GM12878 (cell line): ENCODE measurements around the gene SLC25A30. TPM values are rescaled to one million over a fixed set of nuclear protein-coding genes. Genes with fewer than 3 reads are reported as not detected.

Experiments used
- ATAC-seq: fragments of 200-7000 bp; cut with Tn5 transposase; 3 replicates; pipeline ENCODE4 v1.9.1; 2020; ENCODE audit warnings: mild to moderate bottlenecking, moderate library complexity
- BruUV-seq: library from RNA; stranded (reverse); fragments of 400-500 nt; replicated peaks from 2 replicates; lab custom pipeline; 2021; lab: Mats Ljungman, UMichigan
- CTCF ChIA-PET: fragments of 300-600 bp; sonication (Branson Sonifier 250); formaldehyde crosslinking; extraction: SDS; loops from one replicate; lab custom pipeline; 2021; ENCODE audit warnings: inconsistent platforms; lab: Yijun Ruan, JAX
- POLR2A ChIA-PET: fragments of 350-600 bp; formaldehyde crosslinking; extraction: SDS; loops from one replicate; lab custom pipeline; 2021; ENCODE audit warnings: inconsistent platforms; lab: Charles Lee
- RAD21 ChIA-PET: fragments of 300-600 bp; sonication (Branson Sonifier 250); formaldehyde crosslinking; loops from one replicate; lab custom pipeline; 2023; ENCODE audit warnings: antibody characterized with exemption; ENCODE audit not compliant: unreplicated experiment; lab: Charles Lee
- SMC1A ChIA-PET: fragments of 300-600 bp; sonication (Branson Sonifier 250); formaldehyde crosslinking; loops from one replicate; lab custom pipeline; 2023; ENCODE audit not compliant: unreplicated experiment, uncharacterized antibody; lab: Charles Lee
- DNase-seq: peaks from one replicate; pipeline ENCODE4 v3.0.0-alpha.2; 2011; ENCODE audit warnings: low read depth, low spot score
- FAIRE-seq: peaks from 3 replicates; lab custom pipeline; 2011; peaks lifted over from hg19 to GRCh38; lab: Jason Lieb, UNC
- H2AFZ ChIP-seq: 2 replicates; pipeline ENCODE4 v1.6.0; 2011; ENCODE audit warnings: low read depth, low read length, control low read depth; ENCODE audit not compliant: control insufficient read depth
- H3K27ac ChIP-seq: 2 replicates; pipeline ENCODE4 v1.5.1; 2011; ENCODE audit warnings: control low read depth; ENCODE audit not compliant: control insufficient read depth, insufficient read depth
- H3K27me3 ChIP-seq, 2 experiments: replicated peaks in 1 of 2; 2 replicates each; pipeline versions ENCODE4 v1.6.0 to v1.6.1; 2011; ENCODE audit warnings: low read length in 1 of 2; ENCODE audit not compliant: control insufficient read depth in 2 of 2, insufficient read depth in 2 of 2
- H3K36me3 ChIP-seq, 2 experiments: 2 replicates each; pipeline ENCODE4 v1.5.1; 2011; ENCODE audit warnings: low read length in 1 of 2; ENCODE audit not compliant: control insufficient read depth in 2 of 2, insufficient read depth in 2 of 2
- H3K4me1 ChIP-seq: 2 replicates; pipeline ENCODE4 v1.6.1; 2011; ENCODE audit warnings: mild to moderate bottlenecking, low read length, moderate library complexity, mixed read lengths; ENCODE audit not compliant: control insufficient read depth, insufficient read depth
- H3K4me2 ChIP-seq: 2 replicates; pipeline ENCODE4 v1.6.0; 2011; ENCODE audit warnings: control low read depth; ENCODE audit not compliant: control insufficient read depth, insufficient read depth
- H3K4me3 ChIP-seq: fragments of 200-600 bp; sonication (generic); 2 replicates; pipeline ENCODE4 v1.5.1; 2016
- H3K79me2 ChIP-seq: 2 replicates; pipeline ENCODE4 v1.6.0; 2011; ENCODE audit warnings: low read length; ENCODE audit not compliant: control insufficient read depth, insufficient read depth
- H3K9ac ChIP-seq: 2 replicates; pipeline ENCODE4 v1.8.0; 2011; ENCODE audit warnings: low read length, control low read depth, mixed read lengths; ENCODE audit not compliant: control insufficient read depth, insufficient read depth
- H3K9me3 ChIP-seq: replicated peaks from 3 replicates; pipeline ENCODE4 v1.5.1; 2011; ENCODE audit warnings: mild to moderate bottlenecking, low read length; ENCODE audit not compliant: control insufficient read depth, insufficient read depth
- H4K20me1 ChIP-seq: 2 replicates; pipeline ENCODE4 v1.6.0; 2011; ENCODE audit not compliant: control insufficient read depth, insufficient read depth
- BCLAF1 ChIP-seq: fragments of 450-650 bp; IDR thresholded peaks from 2 replicates; pipeline ENCODE4 v1.6.1; 2017; ENCODE audit warnings: antibody characterized with exemption, mild to moderate bottlenecking, moderate library complexity
- CBFB ChIP-seq: IDR thresholded peaks from 2 replicates; pipeline ENCODE4 v1.6.1; 2016; ENCODE audit warnings: antibody characterized with exemption, low read depth
- CBX3 ChIP-seq: fragments of 200-600 bp; sonication (generic); IDR thresholded peaks from 2 replicates; pipeline ENCODE4 v1.6.1; 2016; ENCODE audit warnings: low read depth, borderline replicate concordance
- CEBPZ ChIP-seq: fragments of 150-350 bp; IDR thresholded peaks from 2 replicates; pipeline ENCODE4 v1.6.1; 2016; ENCODE audit warnings: low read depth, low read length
- ELK1 ChIP-seq: IDR thresholded peaks from 2 replicates; pipeline ENCODE4 v1.6.1; 2012; ENCODE audit warnings: low read depth, low read length, improper control_type of control experiment
- ESRRA ChIP-seq: IDR thresholded peaks from 2 replicates; pipeline ENCODE4 v1.6.1; 2012; ENCODE audit warnings: mild to moderate bottlenecking, low read length, improper control_type of control experiment
- HDGF ChIP-seq: fragments of 450-650 bp; IDR thresholded peaks from 2 replicates; pipeline ENCODE4 v1.6.1; 2016; ENCODE audit warnings: antibody characterized with exemption
- MEF2B ChIP-seq: fragments of 450-650 bp; IDR thresholded peaks from 2 replicates; pipeline ENCODE4 v1.6.1; 2018; ENCODE audit warnings: mild to moderate bottlenecking, moderate library complexity; ENCODE audit not compliant: partially characterized antibody, poor library complexity, severe bottlenecking
- RAD51 ChIP-seq: fragments of 450-650 bp; IDR thresholded peaks from 2 replicates; pipeline ENCODE4 v1.6.1; 2016; ENCODE audit warnings: moderate library complexity, mild to moderate bottlenecking, inconsistent platforms
- RELB ChIP-seq: fragments of 450-650 bp; IDR thresholded peaks from 2 replicates; pipeline ENCODE4 v1.6.1; 2017; ENCODE audit warnings: low read depth, mild to moderate bottlenecking, moderate library complexity
- SPI1 ChIP-seq: IDR thresholded peaks from 2 replicates; pipeline ENCODE4 v1.6.1; 2011; ENCODE audit warnings: low read depth, mild to moderate bottlenecking, low read length, moderate library complexity, borderline replicate concordance; ENCODE audit not compliant: insufficient read depth
- SREBF1 ChIP-seq: IDR thresholded peaks from 2 replicates; pipeline ENCODE4 v1.6.1; 2012; ENCODE audit warnings: mild to moderate bottlenecking, low read length
- SREBF2 ChIP-seq: IDR thresholded peaks from 2 replicates; pipeline ENCODE4 v1.6.1; 2012; ENCODE audit warnings: mild to moderate bottlenecking, low read length
- ZBED1 ChIP-seq: IDR thresholded peaks from 2 replicates; pipeline ENCODE4 v1.6.1; 2016; ENCODE audit warnings: borderline replicate concordance
- WGBS: methylation state at CpG from one replicate; pipeline ENCODE4 v1.1.6; 2016; ENCODE audit warnings: low lambda C conversion rate; ENCODE audit not compliant: insufficient replicate concordance, insufficient coverage; ENCODE audit errors: missing lambda C conversion rate; 5-methylcytosine and 5-hydroxymethylcytosine counted together
- in situ Hi-C: fragments of 300-500 bp; cut with MboI; formaldehyde crosslinking; loops from 9 replicates; pipeline ENCODE4 v1.14.3; 2018; ENCODE audit warnings: mixed read lengths
- intact Hi-C: fragments of 100-400 bp; cut with micrococcal nuclease; formaldehyde crosslinking; loops from one replicate; pipeline ENCODE4 v1.14.2; 2022; ENCODE audit not compliant: unreplicated experiment
- polyA plus RNA-seq, 11 experiments: library from polyadenylated mRNA; depleted of rRNA in 4 of 11; unstranded in 6 of 11; stranded (reverse) in 5 of 11; fragments of >200 nt; fragmentation: Nextera tagmentation in 4 of 11; fragmentation: Illumina TruSeq in 1 of 11; extraction: Ambion mirVana in 4 of 11; extraction: Trizol in 1 of 11; gene quantifications; 1 replicate in 1 of 11; 2 replicates in 10 of 11; pipeline versions ENCODE4 v1.2.1 to v1.2.3, GENCODE V29; 2011 to 2016; ENCODE audit warnings: inconsistent platforms in 2 of 11, missing spikeins in 2 of 11, low read depth in 1 of 11
- total RNA-seq, 4 experiments: library from RNA; depleted of rRNA in 3 of 4; stranded (reverse); fragments of >200 nt in 3 of 4; fragmentation: Illumina TruSeq in 1 of 4; extraction: Trizol in 1 of 4; gene quantifications; 2 replicates each; pipeline versions ENCODE4 v1.2.1 to v1.2.3, GENCODE V29; 2013 to 2021

SLC25A30 gene
- total and polyA plus RNA-seq, 10 of the 15 experiments (the other 5 are each of a cell fraction or from before 2014, with no cell fraction given), result 2.4 to 18.0 (median 8.9) TPM

GRCh38 chr13:45456196-45456972 is 38.2 kb upstream of the SLC25A30 start:
- FAIRE-seq (no peak), DNase-seq (no peak), ATAC-seq (no peak)
- Histone ChIP-seq H3K9ac (no peak overlapping the region), H3K4me1 (no peaks in the 10 kb centered on the region), H3K79me2 (no peaks in the 10 kb centered on the region), H4K20me1 (no peaks in the 10 kb centered on the region), H3K36me3 (no peaks in the 10 kb centered on the region), H3K9me3 (peaks cover 2% of the 10 kb centered on the region; the same call in 2 of the 3 replicates), H3K4me3 (no peak overlapping the region), H3K27ac (no peak overlapping the region), H3K27me3 (no peaks in the 10 kb centered on the region), H2AFZ (no peak overlapping the region), H3K4me2 (no peak overlapping the region)
- intact Hi-C loops (no loop called here), in situ Hi-C loops (no loop called here)
- TF ChIP-seq SREBF2, result no peak
- TF ChIP-seq ESRRA, result no peak
- TF ChIP-seq MEF2B, result no peak
- no peak for TF ChIP-seq SPI1
- TF ChIP-seq SREBF1, result no peak
- no peak for TF ChIP-seq ELK1
- TF ChIP-seq RAD51, result no peak
- TF ChIP-seq BCLAF1, result no peak
- no peak for TF ChIP-seq HDGF
- no peak for TF ChIP-seq CBFB
- TF ChIP-seq CBX3, result no peak
- no peak for TF ChIP-seq CEBPZ
- TF ChIP-seq ZBED1, result no peak
- TF ChIP-seq RELB, result no peak
- WGBS, result 25% methylated on average over 2 of the region's 2 CpGs
- ChIA-PET RAD21 (no interaction called here), SMC1A (no interaction called here), CTCF (interaction anchor here (0.7 kb wide), 2 partner anchors 15 to 33 kb away, joined by 3 to 5 read pairs; no protein-coding TSS in a partner anchor), POLR2A (no interaction called here)
- no TSS peak for BruUV-seq
